ENCODE measurements around the gene C1orf167. TPM values are rescaled to one million over a fixed set of nuclear protein-coding genes. Genes with fewer than 3 reads are reported as not detected.

The C1orf167 gene
- total RNA-seq, 3 donors from 2014 or later, result 0.60 TPM; not detected in 2

DNA sequence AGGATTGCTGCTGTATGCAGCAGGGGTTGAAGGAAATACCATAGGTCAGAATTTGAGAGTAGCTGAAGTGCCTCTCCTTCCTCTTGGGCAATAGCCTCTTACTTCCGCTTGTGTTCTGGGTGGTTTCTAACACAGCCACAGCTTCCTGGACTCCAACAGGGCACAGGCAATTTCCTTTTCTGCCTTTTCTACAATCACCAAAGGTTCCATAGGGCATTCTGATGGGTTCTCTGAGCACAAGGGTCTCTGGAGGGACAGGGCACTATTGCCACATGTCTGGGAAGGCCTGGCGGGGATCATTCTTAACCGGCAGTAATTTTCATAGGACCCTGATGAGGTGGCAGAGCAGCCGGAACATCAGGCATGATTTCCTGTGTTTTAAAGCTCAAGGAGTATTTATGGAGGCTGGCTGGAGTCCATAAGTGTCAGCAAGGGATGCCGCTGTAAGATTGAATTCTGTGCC is 31.5 kb upstream of the C1orf167 start:
- Histone ChIP-seq H3K4me3 (no peak overlapping the region), H3K36me3 (ENCODE audit: low read depth) (no peaks in the 10 kb centered on the region), H3K9me3 (no peaks in the 10 kb centered on the region), H3K4me1 (ENCODE audit: low read depth) (peaks cover 19% of the 10 kb centered on the region)
- DNase-seq (peak in 1 of 3 donors; percentile 69), ATAC-seq (peak; percentile 96)
- no peak for TF ChIP-seq CTCF (IDR thresholded peaks at IDR 0.05)
- intact Hi-C loops (cut with DNase I, micrococcal nuclease), result no loop called here

DNA sequence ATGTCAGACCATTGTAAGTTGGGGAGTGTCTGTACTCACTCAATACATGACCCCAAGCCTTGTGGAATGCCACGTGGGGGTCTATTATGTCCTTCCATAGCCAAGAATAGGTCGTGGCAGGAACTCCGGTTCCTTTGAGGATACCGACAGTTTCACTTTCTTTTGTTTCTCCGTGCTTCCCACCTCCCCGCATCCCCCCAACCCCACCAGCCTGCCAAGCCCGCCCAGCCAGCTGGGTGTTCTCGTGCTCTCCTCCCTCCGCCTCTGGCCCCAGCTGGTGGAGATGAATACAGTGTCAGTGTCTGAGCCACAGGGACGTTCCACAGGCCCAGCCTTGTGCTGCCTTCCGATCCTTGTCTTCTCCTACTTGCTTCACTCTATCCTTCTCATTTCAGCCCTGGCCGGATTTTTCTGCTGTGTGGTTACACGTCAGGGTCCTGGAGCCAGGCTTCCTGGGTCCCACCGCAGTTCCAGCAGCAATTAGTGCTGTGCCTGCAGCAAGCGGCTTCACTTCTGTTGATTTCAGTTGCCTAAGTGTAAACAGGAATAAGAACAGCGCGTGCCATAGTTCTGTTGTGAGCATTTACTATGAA is 30.2 kb upstream of the C1orf167 start:
- Histone ChIP-seq H3K4me1 (ENCODE audit: low read depth) (peaks cover 25% of the 10 kb centered on the region), H3K36me3 (ENCODE audit: low read depth) (no peaks in the 10 kb centered on the region), H3K4me3 (no peak overlapping the region), H3K9me3 (no peaks in the 10 kb centered on the region)
- TF ChIP-seq CTCF (IDR thresholded peaks at IDR 0.05), result no peak
- ATAC-seq, result no peak
- peak; percentile 52 to 76 (median 57) for DNase-seq
- intact Hi-C loops (cut with DNase I, micrococcal nuclease), result no loop called here

GRCh38 chr1:11733306-11733705 is 28.7 kb upstream of the C1orf167 start:
- ATAC-seq, result no peak
- H3K9me3 ChIP-seq, result no peaks in the 10 kb centered on the region
- DNase-seq, result no peak
- intact Hi-C loops (cut with DNase I, micrococcal nuclease), result no loop called here
- no peak for TF ChIP-seq CTCF (IDR thresholded peaks at IDR 0.05)
- no peaks in the 10 kb centered on the region for H3K36me3 ChIP-seq (ENCODE audit: low read depth)
- H3K4me3 ChIP-seq, result no peak overlapping the region
- peaks cover 28% of the 10 kb centered on the region for H3K4me1 ChIP-seq (ENCODE audit: low read depth)

DNA sequence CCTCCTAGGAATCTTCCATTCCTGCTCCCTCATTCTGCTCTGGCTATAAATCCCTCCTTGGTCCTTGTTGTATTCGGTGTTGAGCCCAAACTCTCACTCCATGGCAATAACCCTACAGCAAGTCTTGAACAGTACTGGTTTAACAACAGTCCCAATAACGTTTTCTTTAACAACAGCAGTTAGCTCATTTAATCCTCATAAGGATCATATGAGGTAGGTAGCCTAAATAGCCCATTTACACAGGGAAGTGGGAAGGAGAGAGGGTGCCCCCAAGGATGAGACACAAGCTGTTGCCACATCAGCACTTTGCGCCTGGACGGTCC is 26.5 kb upstream of the C1orf167 start:
- Histone ChIP-seq H3K36me3 (ENCODE audit: low read depth) (no peaks in the 10 kb centered on the region), H3K4me3 (no peak overlapping the region), H3K9me3 (no peaks in the 10 kb centered on the region), H3K4me1 (ENCODE audit: low read depth) (peaks cover 25% of the 10 kb centered on the region)
- intact Hi-C loops (cut with DNase I, micrococcal nuclease), result no loop called here
- DNase-seq (no peak), ATAC-seq (no peak)
- TF ChIP-seq CTCF (IDR thresholded peaks at IDR 0.05), result no peak

- intact Hi-C loops (cut with DNase I, micrococcal nuclease), result no loop called here
- H3K36me3 ChIP-seq (ENCODE audit: low read depth), result no peaks in the 10 kb centered on the region
- peak; percentile 91 for ATAC-seq
- H3K9me3 ChIP-seq, result no peaks in the 10 kb centered on the region
- TF ChIP-seq CTCF (IDR thresholded peaks at IDR 0.05), result no peak
- DNase-seq, result peak; percentile 95 to 98 (median 97)
- peaks cover 21% of the 10 kb centered on the region for H3K4me1 ChIP-seq (ENCODE audit: low read depth)
- H3K4me3 ChIP-seq, result peak within 1 kb of the TSS; percentile 56
Observed at GRCh38 chr1:11735854-11736745, 25.9 kb upstream of the C1orf167 start, which contains the start of gene AGTRAP. Gene AGTRAP, plus strand, starts transcription at chr1:11736136. Its CDS starts 73 bp downstream, at chr1:11736209.
